Keratinocyte (primary cell): ENCODE results near the gene NUDT6.

Source experiments
- CTCF ChIP-seq, 3 experiments: IDR thresholded peaks in 1 of 3; conservative IDR thresholded peaks in 1 of 3; optimal IDR thresholded peaks in 1 of 3; 2 replicates in 2 of 3; 3 replicates in 1 of 3; pipeline versions ENCODE3 to v1.5.1; 2011; ENCODE audit warnings: low read length in 3 of 3, mild to moderate bottlenecking in 3 of 3, moderate library complexity in 2 of 3, control low read depth in 1 of 3, inconsistent platforms in 1 of 3; ENCODE audit not compliant: insufficient read depth in 2 of 3; ENCODE audit errors: extremely low read depth in 1 of 3
- EZH2 ChIP-seq: IDR thresholded peaks from one replicate; pipeline ENCODE4 v1.6.1; 2012; ENCODE audit warnings: inconsistent platforms, mild to moderate bottlenecking, low read length, moderate library complexity

- no peak for TF ChIP-seq CTCF (optimal IDR thresholded peaks at IDR 0.05 in 1 of 3, IDR thresholded peaks at IDR 0.05 in 1 of 3, conservative IDR thresholded peaks at IDR 0.05 in 1 of 3; ENCODE audit: extremely low read depth in 1 of 3, insufficient read depth in 2 of 3, low read length in 3 of 3)
- TF ChIP-seq EZH2 = no peak
These were observed 36.1 kb upstream of the NUDT6 start for GRCh38 chr4:122958505-122958904.
